ENCODE measurements around the gene RRP1B.
A peak's percentile ranks its signal among the peaks of the same experiment; 100 is the strongest.
"Not testable (repeated sequence)": the region's sequence is repeated elsewhere in the genome, so short reads cannot be mapped to it uniquely, and the experiment has no call there.

Gene RRP1B

GRCh38 chr21:43712268-43712942 is 53.0 kb downstream of the RRP1B start:
- no peak overlapping the region for H3K4me3 ChIP-seq (ENCODE audit: low read depth, low read length)
- no peak for TF ChIP-seq CTCF (IDR thresholded peaks at IDR 0.05; ENCODE audit: low read depth, low read length, missing control alignments)
- no peak for DNase-seq (ENCODE audit: low read depth)

- DNase-seq (ENCODE audit: low read depth); H3K4me3 ChIP-seq (ENCODE audit: low read depth, low read length): not testable (repeated sequence)
Observed at GRCh38 chr21:43713123-43713522, 53.8 kb downstream of the RRP1B start.

GRCh38 chr21:43716376-43717165 is 57.2 kb downstream of the RRP1B start:
- no peak for TF ChIP-seq CTCF (IDR thresholded peaks at IDR 0.05; ENCODE audit: low read depth, low read length, missing control alignments)
- H3K4me3 ChIP-seq (ENCODE audit: low read depth, low read length): no peak overlapping the region
- DNase-seq (ENCODE audit: low read depth): peak; percentile 66

- TF ChIP-seq CTCF (IDR thresholded peaks at IDR 0.05; ENCODE audit: low read depth, low read length, missing control alignments): no peak
- H3K4me3 ChIP-seq (ENCODE audit: low read depth, low read length): no peak overlapping the region
- DNase-seq (ENCODE audit: low read depth): no peak
Observed at GRCh38 chr21:43717166-43717853, 58.0 kb downstream of the RRP1B start.

- peak overlapping the region; percentile 91 for H3K4me3 ChIP-seq (ENCODE audit: low read depth, low read length)
- no peak for TF ChIP-seq CTCF (IDR thresholded peaks at IDR 0.05; ENCODE audit: low read depth, low read length, missing control alignments)
- no peak for DNase-seq (ENCODE audit: low read depth)
Observed at GRCh38 chr21:43717967-43718871, 58.9 kb downstream of the RRP1B start.

GRCh38 chr21:43718872-43719747 is 59.8 kb downstream of the RRP1B start, which contains the start of gene PDXK:
PDXK (plus strand) TSS chr21:43719129; CDS start chr21:43719295, 166 bp downstream.
- peak within 1 kb of the TSS; percentile 91 for H3K4me3 ChIP-seq (ENCODE audit: low read depth, low read length)
- peak; percentile 4 for TF ChIP-seq CTCF (IDR thresholded peaks at IDR 0.05; ENCODE audit: low read depth, low read length, missing control alignments)
- DNase-seq (ENCODE audit: low read depth): peak; percentile 55

All from GM12864 (cell line).